ENCODE results near the gene OR2AJ1.
"Not testable (repeated sequence)": the region's sequence is repeated elsewhere in the genome, so short reads cannot be mapped to it uniquely, and the experiment has no call there.

The OR2AJ1 gene

GRCh38 chr1:247924868-247925267, at the start of gene OR2AJ1:
Gene OR2AJ1, plus strand, starts transcription at chr1:247924889. Its CDS starts 8,880 bp downstream, at chr1:247933769.
- no peak for DNase-seq

GRCh38 chr1:247883346-247883745, 41.3 kb upstream of the OR2AJ1 start:
- no peak for DNase-seq

- DNase-seq: no peak
Observed at GRCh38 chr1:247884797-247885413, 39.8 kb upstream of the OR2AJ1 start.

GRCh38 chr1:247895163-247895637, 29.5 kb upstream of the OR2AJ1 start, which contains the start of gene OR2W3:
Gene OR2W3, plus strand, starts transcription at chr1:247895587. Its CDS starts 0 bp downstream, at chr1:247895587.
- DNase-seq: no peak

GRCh38 chr1:247895976-247896375, 28.7 kb upstream of the OR2AJ1 start:
- no peak for DNase-seq

GRCh38 chr1:247904122-247904521, 20.6 kb upstream of the OR2AJ1 start:
- DNase-seq: no peak

GRCh38 chr1:247905181-247905580, 19.5 kb upstream of the OR2AJ1 start:
- DNase-seq: no peak

GRCh38 chr1:247905910-247906503, 18.7 kb upstream of the OR2AJ1 start:
- no peak for DNase-seq

GRCh38 chr1:247906504-247907047, 18.1 kb upstream of the OR2AJ1 start:
- DNase-seq: no peak

GRCh38 chr1:247908766-247909165, 15.9 kb upstream of the OR2AJ1 start:
- no peak for DNase-seq

- no peak for DNase-seq
Observed at GRCh38 chr1:247913786-247914185, 10.9 kb upstream of the OR2AJ1 start.

GRCh38 chr1:247914941-247915662, 9.6 kb upstream of the OR2AJ1 start:
- no peak for DNase-seq

- no peak for DNase-seq
Observed at GRCh38 chr1:247919952-247920351, 4.7 kb upstream of the OR2AJ1 start, which contains the start of gene OR2T8. Gene OR2T8, plus strand, starts transcription at chr1:247920252. Its CDS starts 766 bp downstream, at chr1:247921018.

GRCh38 chr1:247923941-247924340, 748 bp upstream of the OR2AJ1 start:
- DNase-seq: no peak

GRCh38 chr1:247933989-247934388, 9.3 kb downstream of the OR2AJ1 start:
- no peak for DNase-seq

GRCh38 chr1:247935781-247936180, 11.1 kb downstream of the OR2AJ1 start:
- no peak for DNase-seq

- DNase-seq: no peak
Observed at GRCh38 chr1:247936415-247936814, 11.7 kb downstream of the OR2AJ1 start.

- DNase-seq: not testable (repeated sequence)
Observed at GRCh38 chr1:247936965-247937734, 12.5 kb downstream of the OR2AJ1 start.

GRCh38 chr1:247942624-247943023, 17.9 kb downstream of the OR2AJ1 start:
- no peak for DNase-seq

- no peak for DNase-seq
Observed at GRCh38 chr1:247948558-247948957, 23.9 kb downstream of the OR2AJ1 start, which contains the start of gene OR2L8. Gene OR2L8, plus strand, starts transcription at chr1:247948858. Its CDS starts 0 bp downstream, at chr1:247948858.

- DNase-seq: no peak
Observed at GRCh38 chr1:247953408-247953807, 28.7 kb downstream of the OR2AJ1 start.

GRCh38 chr1:247961791-247962190, 37.1 kb downstream of the OR2AJ1 start:
- no peak for DNase-seq
